ENCODE measurements around the gene SLC27A5.
A peak's percentile ranks its signal among the peaks of the same experiment; 100 is the strongest.
"Not testable (repeated sequence)": the region's sequence is repeated elsewhere in the genome, so short reads cannot be mapped to it uniquely, and the experiment has no call there.

SLC27A5 gene

DNA sequence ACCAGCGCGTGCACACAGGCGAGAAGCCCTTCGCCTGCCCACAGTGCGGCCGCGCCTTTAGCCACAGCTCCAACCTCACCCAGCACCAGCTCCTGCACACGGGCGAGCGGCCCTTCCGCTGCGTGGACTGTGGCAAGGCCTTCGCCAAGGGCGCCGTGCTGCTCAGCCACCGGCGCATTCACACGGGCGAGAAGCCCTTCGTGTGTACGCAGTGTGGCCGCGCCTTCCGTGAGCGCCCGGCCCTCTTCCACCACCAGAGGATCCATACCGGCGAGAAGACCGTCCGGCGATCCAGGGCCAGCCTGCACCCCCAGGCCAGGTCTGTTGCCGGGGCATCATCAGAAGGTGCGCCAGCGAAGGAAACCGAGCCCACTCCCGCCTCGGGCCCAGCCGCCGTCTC is 40.1 kb downstream of the SLC27A5 start (continued):
- TF ChIP-seq GLI2 (tag by site-specific recombination; IDR thresholded peaks at IDR 0.05; ENCODE audit: borderline replicate concordance, low read depth) = no peak

DNA sequence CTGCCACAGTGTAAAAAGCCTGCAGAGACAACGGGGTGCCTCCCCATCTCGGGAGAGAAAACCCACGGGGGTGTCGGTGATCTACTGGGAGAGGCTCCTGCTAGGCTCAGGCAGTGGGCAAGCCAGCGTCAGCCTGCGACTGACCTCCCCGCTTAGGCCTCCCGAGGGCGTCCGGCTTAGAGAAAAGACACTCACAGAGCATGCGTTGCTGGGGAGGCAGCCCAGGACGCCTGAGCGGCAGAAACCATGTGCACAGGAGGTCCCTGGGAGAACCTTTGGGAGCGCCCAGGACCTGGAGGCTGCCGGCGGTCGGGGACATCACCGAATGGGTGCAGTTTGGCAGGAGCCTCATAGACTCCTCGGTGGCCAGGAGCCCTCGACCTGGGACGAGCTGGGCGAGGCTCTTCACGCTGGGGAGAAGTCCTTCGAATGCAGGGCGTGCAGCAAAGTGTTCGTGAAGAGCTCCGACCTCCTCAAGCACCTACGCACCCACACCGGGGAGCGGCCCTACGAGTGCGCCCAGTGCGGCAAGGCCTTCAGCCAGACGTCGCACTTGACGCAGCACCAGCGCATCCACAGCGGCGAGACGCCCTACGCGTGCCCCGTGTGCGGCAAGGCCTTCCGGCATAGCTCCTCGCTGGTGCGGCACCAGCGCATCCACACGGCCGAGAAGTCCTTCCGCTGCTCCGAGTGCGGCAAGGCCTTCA is 40.8 kb downstream of the SLC27A5 start:
- H3K4me1 ChIP-seq (ENCODE audit: control insufficient read depth, insufficient read depth, low read length); H3K4me3 ChIP-seq (ENCODE audit: low read depth, low read length); H3K9me3 ChIP-seq (ENCODE audit: control insufficient read depth, insufficient read depth, low read depth, low read length); H3K27ac ChIP-seq (ENCODE audit: extremely low read depth, low read depth, low read length); CTCF ChIA-PET; POLR2A ChIA-PET: not testable (repeated sequence)
- peaks cover 9 to 50% of the 10 kb centered on the region in 2 experiments; a peak in 2 of 3 replicates for H3K36me3 ChIP-seq (ENCODE audit: control insufficient read depth in 2 of 2, insufficient read depth in 1 of 2, low read length in 2 of 2)

DNA sequence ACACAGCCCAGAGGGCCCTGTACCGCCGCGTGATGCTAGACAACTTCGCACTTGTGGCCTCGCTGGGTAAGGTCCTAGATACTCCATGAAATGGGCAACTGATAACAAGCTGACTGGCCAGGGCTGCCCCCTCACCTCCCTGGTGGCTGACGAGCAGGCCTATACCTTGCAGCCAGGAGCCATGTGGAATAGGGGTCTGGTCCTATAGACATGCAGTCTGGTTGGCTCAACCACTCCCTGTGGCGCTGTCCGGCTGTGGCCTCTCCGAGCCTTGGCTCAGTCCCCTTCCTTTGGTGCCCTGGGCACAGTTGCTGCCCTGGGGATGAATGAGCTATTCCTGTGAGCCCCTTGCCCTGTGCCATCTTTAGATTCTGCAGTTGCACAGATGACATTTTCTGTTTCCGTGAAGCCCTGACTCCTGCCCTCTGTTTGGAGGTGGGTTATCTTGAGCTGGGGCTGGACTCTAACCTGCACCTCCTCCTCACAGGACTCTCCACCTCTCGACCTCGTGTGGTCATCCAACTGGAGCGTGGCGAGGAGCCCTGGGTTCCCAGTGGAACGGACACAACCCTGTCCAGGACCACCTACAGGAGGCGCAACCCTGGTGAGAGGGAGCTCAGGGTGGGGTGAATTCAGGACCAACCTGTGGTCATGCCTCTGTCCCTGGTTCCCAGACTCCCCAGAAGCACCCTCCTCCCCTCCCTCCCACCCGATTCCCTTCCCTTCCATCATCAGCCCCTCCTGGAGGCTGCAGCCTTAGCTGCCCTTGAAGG is 42.4 kb downstream of the SLC27A5 start:
- POLR2A ChIA-PET = interaction anchor here (0.6 to 1.2 kb wide), 4 partner anchors 15 to 92 kb away, joined by 3 to 9 read pairs (median 5); partner anchors contain the start of gene ZNF324B
- Histone ChIP-seq H3K27ac (ENCODE audit: extremely low read depth, low read depth, low read length) (no peak overlapping the region), H3K36me3 (ENCODE audit: control insufficient read depth in 2 of 2, insufficient read depth in 1 of 2, low read length in 2 of 2) (peaks cover 9 to 50% of the 10 kb centered on the region in 2 experiments; a peak in 2 of 3 replicates), H3K4me3 (ENCODE audit: low read depth, low read length) (no peak overlapping the region), H3K9me3 (ENCODE audit: control insufficient read depth, insufficient read depth, low read depth, low read length) (no peaks in the 10 kb centered on the region), H3K4me1 (ENCODE audit: control insufficient read depth, insufficient read depth, low read length) (no peaks in the 10 kb centered on the region; the same call in 1 of the 2 replicates)
- TF ChIP-seq, protein P1, sequence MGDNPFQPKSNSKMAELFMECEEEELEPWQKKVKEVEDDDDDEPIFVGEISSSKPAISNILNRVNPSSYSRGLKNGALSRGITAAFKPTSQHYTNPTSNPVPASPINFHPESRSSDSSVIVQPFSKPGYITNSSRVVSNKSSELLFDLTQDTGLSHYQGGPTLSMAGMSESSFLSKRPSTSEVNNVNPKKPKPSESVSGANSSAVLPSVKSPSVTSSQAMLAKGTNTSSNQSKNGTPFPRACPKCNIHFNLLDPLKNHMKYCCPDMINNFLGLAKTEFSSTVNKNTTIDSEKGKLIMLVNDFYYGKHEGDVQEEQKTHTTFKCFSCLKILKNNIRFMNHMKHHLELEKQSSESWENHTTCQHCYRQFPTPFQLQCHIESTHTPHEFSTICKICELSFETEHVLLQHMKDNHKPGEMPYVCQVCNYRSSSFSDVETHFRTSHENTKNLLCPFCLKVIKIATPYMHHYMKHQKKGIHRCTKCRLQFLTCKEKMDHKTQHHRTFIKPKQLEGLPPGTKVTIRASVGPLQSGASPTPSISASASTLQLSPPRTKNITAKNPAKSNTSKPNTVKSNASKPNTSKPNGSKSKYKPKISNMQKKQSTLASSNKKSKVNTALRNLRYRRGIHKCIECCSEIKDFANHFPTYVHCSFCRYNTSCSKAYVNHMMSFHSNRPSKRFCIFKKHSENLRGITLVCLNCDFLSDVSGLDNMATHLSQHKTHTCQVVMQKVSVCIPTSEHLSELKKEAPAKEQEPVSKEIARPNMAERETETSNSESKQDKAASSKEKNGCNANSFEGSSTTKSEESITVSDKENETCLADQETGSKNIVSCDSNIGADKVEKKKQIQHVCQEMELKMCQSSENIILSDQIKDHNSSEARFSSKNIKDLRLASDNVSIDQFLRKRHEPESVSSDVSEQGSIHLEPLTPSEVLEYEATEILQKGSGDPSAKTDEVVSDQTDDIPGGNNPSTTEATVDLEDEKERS (tag by site-specific recombination; IDR thresholded peaks at IDR 0.05) = no peak
- TF ChIP-seq ZNF777 (tag by site-specific recombination; IDR thresholded peaks at IDR 0.05; ENCODE audit: borderline replicate concordance) (no peak), ZFP41 (tag by site-specific recombination; IDR thresholded peaks at IDR 0.05; ENCODE audit: borderline replicate concordance) (no peak), ZNF558 (tag by site-specific recombination; IDR thresholded peaks at IDR 0.05) (no peak)
- CTCF ChIA-PET = interaction anchor here (0.6 to 1.2 kb wide), 4 partner anchors 30 to 202 kb away, joined by 3 read pairs; no protein-coding TSS in a partner anchor

- Histone ChIP-seq H3K4me1 (ENCODE audit: control insufficient read depth, insufficient read depth, low read length) (no peaks in the 10 kb centered on the region; the same call in 1 of the 2 replicates), H3K27ac (ENCODE audit: extremely low read depth, low read depth, low read length) (no peak overlapping the region), H3K9me3 (ENCODE audit: control insufficient read depth, insufficient read depth, low read depth, low read length) (no peaks in the 10 kb centered on the region), H3K36me3 (ENCODE audit: control insufficient read depth in 2 of 2, insufficient read depth in 1 of 2, low read length in 2 of 2) (peaks cover 6 to 42% of the 10 kb centered on the region in 2 experiments), H3K4me3 (ENCODE audit: low read depth, low read length) (peak overlapping the region; percentile 34)
- ChIA-PET CTCF (interaction anchor here (0.8 to 1.2 kb wide), 4 partner anchors 29 to 80 kb away, joined by 3 read pairs; partner anchors contain the start of gene ZBTB45), POLR2A (interaction anchor here (0.6 to 2.6 kb wide), 2 partner anchors 51 to 91 kb away, joined by 3 to 10 read pairs; partner anchors contain the start of gene ZBTB45)
- TF ChIP-seq ZNF548 (tag by site-specific recombination; IDR thresholded peaks at IDR 0.05) = no peak
- TF ChIP-seq GLIS1 (tag by site-specific recombination; IDR thresholded peaks at IDR 0.05) = peak; percentile 18; the same call in 1 of the 2 replicates
- no peak for TF ChIP-seq ZNF221 (tag by site-specific recombination; IDR thresholded peaks at IDR 0.05; ENCODE audit: borderline replicate concordance)
- TF ChIP-seq ZNF266 (tag by site-specific recombination; IDR thresholded peaks at IDR 0.05; ENCODE audit: low read depth) = no peak
- no peak for TF ChIP-seq ZNF664 (tag by site-specific recombination; IDR thresholded peaks at IDR 0.05)
- TF ChIP-seq, protein P2, sequence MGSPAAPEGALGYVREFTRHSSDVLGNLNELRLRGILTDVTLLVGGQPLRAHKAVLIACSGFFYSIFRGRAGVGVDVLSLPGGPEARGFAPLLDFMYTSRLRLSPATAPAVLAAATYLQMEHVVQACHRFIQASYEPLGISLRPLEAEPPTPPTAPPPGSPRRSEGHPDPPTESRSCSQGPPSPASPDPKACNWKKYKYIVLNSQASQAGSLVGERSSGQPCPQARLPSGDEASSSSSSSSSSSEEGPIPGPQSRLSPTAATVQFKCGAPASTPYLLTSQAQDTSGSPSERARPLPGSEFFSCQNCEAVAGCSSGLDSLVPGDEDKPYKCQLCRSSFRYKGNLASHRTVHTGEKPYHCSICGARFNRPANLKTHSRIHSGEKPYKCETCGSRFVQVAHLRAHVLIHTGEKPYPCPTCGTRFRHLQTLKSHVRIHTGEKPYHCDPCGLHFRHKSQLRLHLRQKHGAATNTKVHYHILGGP (tag by site-specific recombination; IDR thresholded peaks at IDR 0.05) = no peak
- TF ChIP-seq SCRT2 (tag by site-specific recombination; IDR thresholded peaks at IDR 0.05) = peak; percentile 62; the same call in 1 of the 2 replicates
- no peak for TF ChIP-seq ZNF140 (tag by site-specific recombination; IDR thresholded peaks at IDR 0.05)
- TF ChIP-seq ZNF324 (tag by site-specific recombination; IDR thresholded peaks at IDR 0.05) = no peak
- TF ChIP-seq, protein P3, sequence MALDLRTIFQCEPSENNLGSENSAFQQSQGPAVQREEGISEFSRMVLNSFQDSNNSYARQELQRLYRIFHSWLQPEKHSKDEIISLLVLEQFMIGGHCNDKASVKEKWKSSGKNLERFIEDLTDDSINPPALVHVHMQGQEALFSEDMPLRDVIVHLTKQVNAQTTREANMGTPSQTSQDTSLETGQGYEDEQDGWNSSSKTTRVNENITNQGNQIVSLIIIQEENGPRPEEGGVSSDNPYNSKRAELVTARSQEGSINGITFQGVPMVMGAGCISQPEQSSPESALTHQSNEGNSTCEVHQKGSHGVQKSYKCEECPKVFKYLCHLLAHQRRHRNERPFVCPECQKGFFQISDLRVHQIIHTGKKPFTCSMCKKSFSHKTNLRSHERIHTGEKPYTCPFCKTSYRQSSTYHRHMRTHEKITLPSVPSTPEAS (tag by site-specific recombination; IDR thresholded peaks at IDR 0.05) = no peak
- no peak for TF ChIP-seq ZNF707 (tag by site-specific recombination; IDR thresholded peaks at IDR 0.05)
- no peak for TF ChIP-seq WT1 (tag by site-specific recombination; IDR thresholded peaks at IDR 0.05)
- no peak for TF ChIP-seq SETDB1 (IDR thresholded peaks at IDR 0.05; ENCODE audit: insufficient read length, low read length)
- TF ChIP-seq, protein P4, sequence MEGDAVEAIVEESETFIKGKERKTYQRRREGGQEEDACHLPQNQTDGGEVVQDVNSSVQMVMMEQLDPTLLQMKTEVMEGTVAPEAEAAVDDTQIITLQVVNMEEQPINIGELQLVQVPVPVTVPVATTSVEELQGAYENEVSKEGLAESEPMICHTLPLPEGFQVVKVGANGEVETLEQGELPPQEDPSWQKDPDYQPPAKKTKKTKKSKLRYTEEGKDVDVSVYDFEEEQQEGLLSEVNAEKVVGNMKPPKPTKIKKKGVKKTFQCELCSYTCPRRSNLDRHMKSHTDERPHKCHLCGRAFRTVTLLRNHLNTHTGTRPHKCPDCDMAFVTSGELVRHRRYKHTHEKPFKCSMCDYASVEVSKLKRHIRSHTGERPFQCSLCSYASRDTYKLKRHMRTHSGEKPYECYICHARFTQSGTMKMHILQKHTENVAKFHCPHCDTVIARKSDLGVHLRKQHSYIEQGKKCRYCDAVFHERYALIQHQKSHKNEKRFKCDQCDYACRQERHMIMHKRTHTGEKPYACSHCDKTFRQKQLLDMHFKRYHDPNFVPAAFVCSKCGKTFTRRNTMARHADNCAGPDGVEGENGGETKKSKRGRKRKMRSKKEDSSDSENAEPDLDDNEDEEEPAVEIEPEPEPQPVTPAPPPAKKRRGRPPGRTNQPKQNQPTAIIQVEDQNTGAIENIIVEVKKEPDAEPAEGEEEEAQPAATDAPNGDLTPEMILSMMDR (tag by site-specific recombination; IDR thresholded peaks at IDR 0.05) = no peak; the same call in 1 of the 2 replicates
Measured at GRCh38 chr19:58468216-58468839, 43.5 kb downstream of the SLC27A5 start.
